ENCODE results near the gene POU3F1.
A peak's percentile ranks its signal among the peaks of the same experiment; 100 is the strongest.

DNA sequence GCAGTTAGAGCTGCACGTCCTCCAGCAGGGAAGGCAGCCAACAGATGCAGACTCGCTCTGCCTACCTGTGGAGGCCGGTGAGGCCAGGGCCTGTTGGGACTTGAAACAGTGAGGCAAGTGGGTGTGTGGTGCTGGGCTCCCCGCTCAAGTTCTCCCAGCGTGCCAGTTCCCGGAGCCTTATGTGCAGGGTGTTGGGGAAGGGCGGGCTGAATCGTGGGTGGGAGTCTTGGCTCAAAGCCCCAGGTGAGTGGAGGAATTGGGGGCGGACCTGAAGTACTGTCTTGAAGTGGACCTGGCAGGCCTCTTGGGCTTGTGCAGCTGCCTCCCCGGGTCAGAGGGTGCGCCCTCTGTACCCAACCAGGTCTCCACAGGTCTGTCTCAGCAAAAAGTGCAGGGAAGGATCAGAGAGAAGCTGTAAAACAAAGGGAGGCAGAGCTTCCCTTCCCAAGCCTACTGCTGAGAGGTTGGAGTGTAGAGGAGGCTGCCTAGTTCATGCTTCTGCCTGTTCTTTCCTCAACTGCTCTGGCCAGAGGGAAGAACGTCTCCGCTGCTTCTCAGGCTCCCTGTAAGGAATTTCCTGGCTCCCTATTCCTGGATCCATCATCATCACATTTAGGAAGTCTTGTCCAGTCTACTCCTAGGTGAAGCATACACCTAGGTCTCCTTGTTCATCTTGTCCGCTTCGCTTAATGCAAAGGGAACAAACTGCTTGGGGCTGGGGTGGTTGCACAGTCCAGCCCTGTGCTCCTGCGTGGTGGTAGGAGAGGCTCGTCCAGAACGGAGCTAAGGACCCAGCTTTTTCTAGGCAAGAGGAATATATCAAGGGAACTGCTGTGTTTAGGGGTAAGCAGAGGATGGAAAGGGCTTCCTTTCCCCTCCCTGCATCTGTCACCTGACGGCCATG, 19.1 kb downstream of the POU3F1 start:
- TF ChIP-seq, protein P1, sequence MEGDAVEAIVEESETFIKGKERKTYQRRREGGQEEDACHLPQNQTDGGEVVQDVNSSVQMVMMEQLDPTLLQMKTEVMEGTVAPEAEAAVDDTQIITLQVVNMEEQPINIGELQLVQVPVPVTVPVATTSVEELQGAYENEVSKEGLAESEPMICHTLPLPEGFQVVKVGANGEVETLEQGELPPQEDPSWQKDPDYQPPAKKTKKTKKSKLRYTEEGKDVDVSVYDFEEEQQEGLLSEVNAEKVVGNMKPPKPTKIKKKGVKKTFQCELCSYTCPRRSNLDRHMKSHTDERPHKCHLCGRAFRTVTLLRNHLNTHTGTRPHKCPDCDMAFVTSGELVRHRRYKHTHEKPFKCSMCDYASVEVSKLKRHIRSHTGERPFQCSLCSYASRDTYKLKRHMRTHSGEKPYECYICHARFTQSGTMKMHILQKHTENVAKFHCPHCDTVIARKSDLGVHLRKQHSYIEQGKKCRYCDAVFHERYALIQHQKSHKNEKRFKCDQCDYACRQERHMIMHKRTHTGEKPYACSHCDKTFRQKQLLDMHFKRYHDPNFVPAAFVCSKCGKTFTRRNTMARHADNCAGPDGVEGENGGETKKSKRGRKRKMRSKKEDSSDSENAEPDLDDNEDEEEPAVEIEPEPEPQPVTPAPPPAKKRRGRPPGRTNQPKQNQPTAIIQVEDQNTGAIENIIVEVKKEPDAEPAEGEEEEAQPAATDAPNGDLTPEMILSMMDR (IDR thresholded peaks at IDR 0.05 in 2 of 3, conservative IDR thresholded peaks at IDR 0.05 in 1 of 3; ENCODE audit: control insufficient read depth in 2 of 3, extremely low read depth in 1 of 3, insufficient read depth in 1 of 3, low read depth in 3 of 3, low read length in 3 of 3), result no peak
- TF ChIP-seq MYC (IDR thresholded peaks at IDR 0.05; ENCODE audit: insufficient read depth, insufficient read length, insufficient replicate concordance, low read length, severe bottlenecking) (no peak), POLR2A (IDR thresholded peaks at IDR 0.05; ENCODE audit: low read depth, low read length) (peak; percentile 53), NR2C2 (IDR thresholded peaks at IDR 0.05; ENCODE audit: borderline replicate concordance, control insufficient read depth, insufficient read length, low read depth) (no peak), JUND (IDR thresholded peaks at IDR 0.05; ENCODE audit: low read depth, low read length) (no peak), MEF2A (IDR thresholded peaks at IDR 0.05; ENCODE audit: insufficient read depth, low read depth, low read length) (no peak), ZNF217 (IDR thresholded peaks at IDR 0.05) (no peak), EZH2 (IDR thresholded peaks at IDR 0.05; ENCODE audit: borderline replicate concordance, control insufficient read depth, low read depth, low read length) (no peak), SP1 (IDR thresholded peaks at IDR 0.05; ENCODE audit: low read depth, low read length) (no peak)
- TF ChIP-seq, protein P2, sequence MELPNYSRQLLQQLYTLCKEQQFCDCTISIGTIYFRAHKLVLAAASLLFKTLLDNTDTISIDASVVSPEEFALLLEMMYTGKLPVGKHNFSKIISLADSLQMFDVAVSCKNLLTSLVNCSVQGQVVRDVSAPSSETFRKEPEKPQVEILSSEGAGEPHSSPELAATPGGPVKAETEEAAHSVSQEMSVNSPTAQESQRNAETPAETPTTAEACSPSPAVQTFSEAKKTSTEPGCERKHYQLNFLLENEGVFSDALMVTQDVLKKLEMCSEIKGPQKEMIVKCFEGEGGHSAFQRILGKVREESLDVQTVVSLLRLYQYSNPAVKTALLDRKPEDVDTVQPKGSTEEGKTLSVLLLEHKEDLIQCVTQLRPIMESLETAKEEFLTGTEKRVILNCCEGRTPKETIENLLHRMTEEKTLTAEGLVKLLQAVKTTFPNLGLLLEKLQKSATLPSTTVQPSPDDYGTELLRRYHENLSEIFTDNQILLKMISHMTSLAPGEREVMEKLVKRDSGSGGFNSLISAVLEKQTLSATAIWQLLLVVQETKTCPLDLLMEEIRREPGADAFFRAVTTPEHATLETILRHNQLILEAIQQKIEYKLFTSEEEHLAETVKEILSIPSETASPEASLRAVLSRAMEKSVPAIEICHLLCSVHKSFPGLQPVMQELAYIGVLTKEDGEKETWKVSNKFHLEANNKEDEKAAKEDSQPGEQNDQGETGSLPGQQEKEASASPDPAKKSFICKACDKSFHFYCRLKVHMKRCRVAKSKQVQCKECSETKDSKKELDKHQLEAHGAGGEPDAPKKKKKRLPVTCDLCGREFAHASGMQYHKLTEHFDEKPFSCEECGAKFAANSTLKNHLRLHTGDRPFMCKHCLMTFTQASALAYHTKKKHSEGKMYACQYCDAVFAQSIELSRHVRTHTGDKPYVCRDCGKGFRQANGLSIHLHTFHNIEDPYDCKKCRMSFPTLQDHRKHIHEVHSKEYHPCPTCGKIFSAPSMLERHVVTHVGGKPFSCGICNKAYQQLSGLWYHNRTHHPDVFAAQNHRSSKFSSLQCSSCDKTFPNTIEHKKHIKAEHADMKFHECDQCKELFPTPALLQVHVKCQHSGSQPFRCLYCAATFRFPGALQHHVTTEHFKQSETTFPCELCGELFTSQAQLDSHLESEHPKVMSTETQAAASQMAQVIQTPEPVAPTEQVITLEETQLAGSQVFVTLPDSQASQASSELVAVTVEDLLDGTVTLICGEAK (IDR thresholded peaks at IDR 0.05; ENCODE audit: borderline replicate concordance), result no peak

Measured in GM12878 (cell line).